Tibial artery (tissue), 4 donors: ENCODE results near the gene TRPC6.
"Not testable (repeated sequence)": the region's sequence is repeated elsewhere in the genome, so short reads cannot be mapped to it uniquely, and the experiment has no call there.

Experiments
- DNase-seq, 2 donors: peaks; one replicate each; pipeline ENCODE4 v3.0.0-alpha.2; 2019
- H3K27ac ChIP-seq, 2 donors: fragments of 200-600 bp; sonication (generic) in 1 of 2; 1 replicate in 1 of 2; 2 replicates in 1 of 2; pipeline ENCODE4 v1.5.1; 2018 to 2019; ENCODE audit warnings: mild to moderate bottlenecking in 1 of 2
- H3K27me3 ChIP-seq, 2 donors: fragments of 200-600 bp; sonication (generic) in 1 of 2; one replicate each; pipeline versions ENCODE4 v1.5.1 to v1.6.0; 2016 to 2019
- H3K36me3 ChIP-seq, 3 donors: fragments of 200-600 bp; sonication (generic) in 2 of 3; one replicate each; pipeline ENCODE4 v1.5.1; 2016 to 2019; ENCODE audit warnings: mild to moderate bottlenecking in 2 of 3
- H3K4me1 ChIP-seq, 4 donors: fragments of 200-600 bp; sonication (generic) in 2 of 4; 1 replicate in 3 of 4; 2 replicates in 1 of 4; pipeline ENCODE4 v1.5.1; 2016 to 2019
- H3K4me3 ChIP-seq, 2 donors: fragments of 200-600 bp; sonication (generic) in 1 of 2; 1 replicate in 1 of 2; 2 replicates in 1 of 2; pipeline ENCODE4 v1.5.1; 2018 to 2019; ENCODE audit warnings: mild to moderate bottlenecking in 2 of 2
- H3K9me3 ChIP-seq, 3 donors: fragments of 200-600 bp; sonication (generic) in 1 of 3; one replicate each; pipeline ENCODE4 v1.5.1; 2016 to 2019
- CTCF ChIP-seq, 2 experiments: fragments of 200-600 bp in 1 of 2; fragments of 450-650 bp in 1 of 2; IDR thresholded peaks; one replicate each; pipeline ENCODE4 v1.5.1; 2017 to 2019; ENCODE audit warnings: antibody characterized with exemption in 2 of 2, mild to moderate bottlenecking in 1 of 2, moderate library complexity in 1 of 2
- intact Hi-C: fragments of 100-400 bp; cut with DNase I; formaldehyde crosslinking; loops from one replicate; pipeline ENCODE4 v1.15.0; 2023; ENCODE audit warnings: low total_unique reads

The TRPC6 gene

GRCh38 chr11:101470881-101471520 lies 112.8 kb downstream of the TRPC6 start:
- Histone ChIP-seq H3K27me3 (no peaks in the 10 kb centered on the region), H3K36me3 (no peaks in the 10 kb centered on the region), H3K4me3 (no peak overlapping the region), H3K9me3 (no peaks in the 10 kb centered on the region), H3K27ac (no peak overlapping the region), H3K4me1 (no peaks in the 10 kb centered on the region)
- no peak for TF ChIP-seq CTCF (IDR thresholded peaks at IDR 0.05)
- DNase-seq, result no peak
- intact Hi-C loops, result no loop called here

GRCh38 chr11:101470419-101470818 lies 113.4 kb downstream of the TRPC6 start:
- Histone ChIP-seq H3K36me3 (no peaks in the 10 kb centered on the region), H3K27me3 (no peaks in the 10 kb centered on the region), H3K9me3 (no peaks in the 10 kb centered on the region), H3K27ac (no peak overlapping the region), H3K4me3 (no peak overlapping the region), H3K4me1 (no peaks in the 10 kb centered on the region)
- TF ChIP-seq CTCF (IDR thresholded peaks at IDR 0.05), result no peak
- intact Hi-C loops, result no loop called here
- no peak for DNase-seq

- H3K27me3 ChIP-seq, result no peaks in the 10 kb centered on the region
- H3K9me3 ChIP-seq, result no peaks in the 10 kb centered on the region
- no peak for TF ChIP-seq CTCF (IDR thresholded peaks at IDR 0.05)
- no peak overlapping the region for H3K27ac ChIP-seq
- no peaks in the 10 kb centered on the region for H3K4me1 ChIP-seq
- no peak for DNase-seq
- intact Hi-C loops, result loop anchor here (10.0 kb wide), 1 partner anchor 378 kb away; no protein-coding TSS in a partner anchor
- H3K36me3 ChIP-seq, result no peaks in the 10 kb centered on the region
- no peak overlapping the region for H3K4me3 ChIP-seq
These were observed 117.5 kb downstream of the TRPC6 start for GRCh38 chr11:101466352-101466751.

GRCh38 chr11:101464388-101464787 lies 119.4 kb downstream of the TRPC6 start:
- H3K9me3 ChIP-seq, H3K4me3 ChIP-seq, H3K4me1 ChIP-seq, H3K36me3 ChIP-seq, H3K27me3 ChIP-seq, H3K27ac ChIP-seq, DNase-seq: not testable (repeated sequence)
- intact Hi-C loops, result loop anchor here (10.0 kb wide), 1 partner anchor 380 kb away; no protein-coding TSS in a partner anchor

GRCh38 chr11:101459020-101459419 lies 124.8 kb downstream of the TRPC6 start:
- no peaks in the 10 kb centered on the region for H3K36me3 ChIP-seq
- no peaks in the 10 kb centered on the region for H3K9me3 ChIP-seq
- H3K27ac ChIP-seq, result no peak overlapping the region
- no peaks in the 10 kb centered on the region for H3K4me1 ChIP-seq
- H3K27me3 ChIP-seq, result no peaks in the 10 kb centered on the region
- no peak overlapping the region for H3K4me3 ChIP-seq
- intact Hi-C loops, result no loop called here
- TF ChIP-seq CTCF (IDR thresholded peaks at IDR 0.05), result no peak
- no peak for DNase-seq

- no peak for TF ChIP-seq CTCF (IDR thresholded peaks at IDR 0.05)
- no peak overlapping the region for H3K27ac ChIP-seq
- no peak overlapping the region for H3K4me3 ChIP-seq
- intact Hi-C loops, result no loop called here
- DNase-seq, result no peak
- no peaks in the 10 kb centered on the region for H3K9me3 ChIP-seq
- no peaks in the 10 kb centered on the region for H3K27me3 ChIP-seq
- no peaks in the 10 kb centered on the region for H3K36me3 ChIP-seq
- H3K4me1 ChIP-seq, result no peaks in the 10 kb centered on the region
These were observed 125.6 kb downstream of the TRPC6 start for GRCh38 chr11:101458161-101458560.
